ENCODE data around the gene COX5B.
"Not testable (repeated sequence)": the region's sequence is repeated elsewhere in the genome, so short reads cannot be mapped to it uniquely, and the experiment has no call there.

COX5B gene

GRCh38 chr2:97654791-97655190 lies 8.9 kb downstream of the COX5B start:
- no peak for DNase-seq

GRCh38 chr2:97656129-97656755 lies 10.4 kb downstream of the COX5B start:
- DNase-seq: no peak

DNA sequence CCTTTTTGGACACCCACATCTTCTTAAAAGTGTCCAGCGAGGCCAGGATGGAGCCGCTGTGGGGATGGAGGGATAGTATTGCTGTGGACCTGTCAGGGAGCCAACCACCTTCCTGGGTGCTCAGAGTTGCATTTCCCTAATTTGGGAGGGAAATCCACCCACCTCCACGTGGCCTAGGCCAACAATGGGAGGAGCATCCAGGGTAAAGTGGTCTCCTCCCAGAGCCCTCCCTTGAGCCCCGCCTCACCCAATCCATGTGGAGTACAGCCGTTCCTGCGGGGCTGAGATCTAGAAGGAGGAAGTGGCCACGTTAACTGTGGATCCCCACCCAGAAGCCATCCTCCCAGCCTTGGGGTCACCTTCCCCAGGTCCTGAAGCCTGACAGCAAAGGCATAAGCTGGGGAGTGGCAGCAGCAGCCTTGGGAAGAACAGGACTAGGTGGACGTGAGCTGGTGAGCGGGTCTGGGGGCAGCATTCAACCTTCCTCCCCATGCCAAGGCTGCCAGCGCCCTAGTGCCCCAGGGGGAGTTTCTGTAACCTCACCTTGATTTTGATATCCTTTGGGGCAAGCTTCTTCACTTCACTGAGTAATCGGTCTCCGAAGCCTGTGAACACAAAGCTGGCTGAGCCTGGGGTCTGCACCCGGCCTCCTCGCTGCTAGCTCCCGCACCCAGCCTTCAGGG lies 11.2 kb downstream of the COX5B start:
- no peak for DNase-seq

DNA sequence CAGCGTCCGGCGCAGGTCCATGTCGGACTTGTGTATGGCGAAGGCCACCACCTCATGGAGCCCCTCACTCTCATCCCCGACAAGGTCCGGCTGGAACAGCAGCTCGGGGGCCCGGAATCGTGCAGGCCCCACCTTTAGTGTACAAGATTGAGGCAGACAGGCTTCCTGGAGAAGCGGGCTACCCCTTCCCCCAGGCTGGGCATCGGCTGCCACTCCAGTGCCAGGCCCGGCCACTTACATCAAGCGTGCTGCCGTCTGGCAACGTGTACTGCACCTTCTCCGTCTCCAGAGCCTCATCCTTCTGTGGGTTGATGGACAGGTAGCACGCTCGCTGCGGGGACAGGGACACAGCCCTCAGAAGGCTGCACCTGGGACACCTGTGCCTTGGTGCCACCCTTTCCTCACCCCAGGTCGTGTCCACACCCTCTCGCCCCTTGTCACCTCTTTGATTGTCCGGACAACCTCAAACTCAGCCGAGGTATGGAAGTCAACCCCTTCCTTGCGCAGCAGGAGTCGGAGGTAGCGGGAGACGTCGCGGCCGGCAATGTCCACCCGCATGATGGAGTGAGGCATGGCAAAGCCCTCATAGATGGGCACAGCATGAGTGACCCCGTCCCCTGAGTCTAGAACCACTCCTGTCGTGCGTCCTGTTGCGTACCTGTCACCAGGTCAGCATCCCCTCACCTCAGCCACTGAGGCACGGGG lies 12.3 kb downstream of the COX5B start:
- DNase-seq: no peak

GRCh38 chr2:97658691-97659157 lies 12.9 kb downstream of the COX5B start:
- DNase-seq: no peak

- DNase-seq: no peak
Observed at GRCh38 chr2:97659256-97660043, 13.6 kb downstream of the COX5B start.

DNA sequence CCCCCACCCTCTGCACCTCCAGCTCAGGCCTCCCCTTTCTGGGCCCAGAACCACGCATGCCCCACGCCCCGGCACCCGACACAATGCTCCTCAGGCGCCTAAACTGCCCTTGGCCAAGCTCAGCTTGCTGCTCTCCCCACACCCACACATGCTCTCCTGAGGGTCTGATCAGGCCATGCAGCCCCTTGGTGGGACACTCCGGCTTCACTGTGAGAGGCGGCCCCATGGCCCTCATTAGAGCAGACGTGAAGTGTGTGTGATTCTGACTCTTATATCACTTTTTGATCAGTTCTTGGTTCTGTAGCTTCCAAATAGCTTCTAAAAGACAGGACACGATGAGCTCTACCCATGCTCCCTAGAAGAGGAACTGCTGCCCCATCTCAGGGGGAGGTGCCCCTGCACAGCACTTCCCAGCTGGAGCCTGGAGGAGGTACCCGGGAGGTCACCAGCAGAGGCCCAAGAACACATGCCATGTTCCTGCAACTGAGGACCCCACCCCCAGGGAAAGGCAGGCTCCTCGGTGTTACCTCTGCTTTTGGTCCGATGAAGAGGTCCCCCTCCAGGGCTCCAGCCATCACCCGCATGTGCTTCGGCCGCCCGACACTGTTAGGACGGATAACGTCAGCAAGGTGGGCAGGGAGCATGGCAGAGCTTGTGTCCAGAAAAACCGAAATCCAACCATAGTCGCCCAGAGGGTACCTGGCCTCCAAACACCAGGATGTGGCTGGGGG lies 14.3 kb downstream of the COX5B start:
- DNase-seq: no peak

DNA sequence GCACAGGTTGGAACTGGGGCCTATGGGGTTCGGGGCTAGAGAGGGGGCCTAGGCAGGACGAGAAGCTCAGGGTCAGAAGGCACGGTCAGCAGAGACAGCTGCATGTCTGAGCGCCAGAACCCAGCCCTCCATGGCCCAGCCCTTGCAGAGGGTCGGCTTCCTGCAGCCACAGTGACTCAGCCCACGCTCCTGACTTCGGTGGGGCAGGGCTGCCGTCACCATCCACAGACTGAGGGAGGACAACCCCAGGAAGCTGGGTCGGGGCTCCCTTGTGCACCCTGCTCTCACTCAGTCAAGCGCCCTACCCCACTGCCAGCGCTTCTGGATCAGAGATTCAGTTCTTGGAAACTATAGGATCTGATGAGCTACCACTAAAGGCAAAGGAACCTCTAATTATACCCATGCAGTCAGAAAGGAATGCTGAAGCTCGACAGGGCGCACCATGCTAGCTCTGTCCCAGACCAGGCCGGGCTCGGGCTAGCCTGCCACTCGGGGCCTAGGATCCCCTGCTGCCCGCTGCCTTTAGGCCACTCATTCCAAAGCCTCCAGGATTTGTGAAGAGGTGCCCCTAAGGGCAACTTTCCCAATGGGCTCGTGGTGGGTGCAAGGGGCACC lies 15.0 kb downstream of the COX5B start:
- no peak for DNase-seq

- DNase-seq: no peak
Observed at GRCh38 chr2:97661927-97662326, 16.1 kb downstream of the COX5B start.

GRCh38 chr2:97662386-97662894 lies 16.6 kb downstream of the COX5B start:
- DNase-seq: no peak

DNA sequence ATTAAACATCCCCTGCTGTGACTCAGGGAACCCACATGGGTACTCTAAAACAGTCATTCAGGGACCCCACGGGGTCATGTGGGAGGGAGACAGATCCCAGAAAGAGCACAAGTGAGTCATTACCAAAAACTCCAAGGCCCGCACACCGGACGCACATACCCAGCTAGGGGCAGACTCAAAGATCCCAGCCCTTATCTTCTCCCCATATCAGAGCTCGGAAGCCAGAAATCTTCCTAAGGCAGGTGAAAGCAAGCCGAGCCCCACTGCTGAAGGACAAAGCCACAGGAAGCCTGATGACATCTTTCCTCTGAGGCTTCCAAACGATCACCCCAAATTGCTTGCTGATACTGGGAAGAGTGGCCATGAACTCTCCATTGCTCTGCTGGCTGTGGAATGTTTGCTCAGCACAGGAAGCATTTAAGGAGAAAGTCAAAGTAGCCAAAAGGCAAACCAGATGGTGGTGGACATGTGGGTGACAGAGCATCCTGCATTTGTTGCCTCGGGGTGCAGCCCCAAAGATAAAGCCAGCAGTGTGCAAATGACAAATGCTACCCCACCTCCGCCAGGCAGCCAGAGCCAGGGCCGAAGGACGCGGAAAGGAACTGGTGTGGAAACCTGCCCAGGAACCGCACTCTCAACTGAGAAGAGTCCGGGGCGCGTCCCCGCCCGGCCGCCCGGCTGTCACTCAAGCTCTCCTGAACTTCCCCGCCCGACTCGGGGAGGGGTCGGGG lies 17.2 kb downstream of the COX5B start:
- peak; percentile 67 for DNase-seq

DNA sequence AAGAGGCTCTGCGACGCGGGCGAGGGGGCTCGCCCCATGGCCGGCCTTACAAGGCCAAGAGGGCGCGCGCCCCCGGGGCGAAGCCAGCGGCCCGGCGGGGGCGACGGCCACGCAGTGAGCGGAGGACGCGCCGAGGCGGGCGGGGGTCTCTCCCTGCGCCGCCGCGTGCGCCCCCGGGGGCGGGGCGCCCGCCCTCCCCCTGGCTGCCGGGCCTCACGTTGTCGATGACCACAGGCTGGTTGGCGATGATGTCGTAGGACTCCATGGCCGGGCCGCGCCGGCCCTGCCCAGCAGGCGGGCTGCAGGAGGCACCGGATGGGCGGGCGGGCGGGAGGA lies 17.7 kb downstream of the COX5B start:
- no peak for DNase-seq

DNA sequence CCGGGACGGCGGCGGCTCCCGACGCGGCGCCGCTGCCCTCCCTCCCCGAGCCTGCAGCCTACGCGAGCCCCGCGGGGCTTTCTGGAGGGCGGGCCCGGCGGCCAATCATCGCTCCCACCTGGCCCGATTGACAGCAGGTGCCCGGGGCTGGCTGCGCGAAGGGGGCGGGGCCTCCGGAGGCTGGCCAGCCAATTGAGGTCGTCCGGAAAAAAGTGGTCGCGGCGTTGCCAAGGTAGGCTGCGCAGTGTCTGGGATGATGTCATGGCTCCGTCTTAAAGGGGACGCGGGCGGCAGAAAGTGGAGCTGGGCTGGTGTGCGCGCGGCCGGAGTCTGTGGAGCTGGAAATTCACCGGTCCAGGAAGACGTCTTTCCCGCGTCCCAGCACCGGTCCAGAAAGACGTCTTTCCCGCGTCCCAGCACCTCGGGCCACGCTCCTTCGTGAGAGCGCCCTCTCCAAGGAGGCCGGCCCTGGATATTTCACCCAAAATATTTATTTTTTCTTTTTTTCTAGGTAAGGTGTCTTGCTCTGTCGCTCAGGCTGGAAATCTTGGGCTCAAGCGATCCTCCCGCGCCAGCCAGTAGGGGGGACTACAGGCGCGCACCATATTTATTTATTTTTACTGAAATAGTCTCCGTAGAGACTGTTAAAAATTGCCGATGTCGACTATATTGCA lies 18.2 kb downstream of the COX5B start, which contains the start of gene ACTR1B:
TSS of gene ACTR1B (minus strand) at position 83 of the 674 bp plus-strand sequence. CDS start 154 bp downstream, outside the sequence.
- peak; percentile 99 for DNase-seq

DNA sequence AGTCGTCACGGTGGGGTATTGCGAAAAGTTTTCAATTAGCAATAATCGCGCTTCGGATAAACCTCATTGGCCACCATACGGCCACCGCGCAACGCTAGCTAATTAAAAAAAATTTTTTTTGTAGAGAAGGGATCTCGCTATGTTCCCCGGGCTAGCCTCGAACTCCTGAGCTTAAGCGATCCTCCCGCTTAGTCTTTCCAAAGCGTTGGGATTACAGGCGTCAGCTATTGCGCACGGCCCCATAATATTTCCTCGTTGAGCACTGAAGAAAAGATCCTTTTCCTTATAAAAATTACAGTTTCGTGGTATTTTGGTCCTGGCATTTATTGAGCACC lies 18.7 kb downstream of the COX5B start:
- no peak for DNase-seq

DNA sequence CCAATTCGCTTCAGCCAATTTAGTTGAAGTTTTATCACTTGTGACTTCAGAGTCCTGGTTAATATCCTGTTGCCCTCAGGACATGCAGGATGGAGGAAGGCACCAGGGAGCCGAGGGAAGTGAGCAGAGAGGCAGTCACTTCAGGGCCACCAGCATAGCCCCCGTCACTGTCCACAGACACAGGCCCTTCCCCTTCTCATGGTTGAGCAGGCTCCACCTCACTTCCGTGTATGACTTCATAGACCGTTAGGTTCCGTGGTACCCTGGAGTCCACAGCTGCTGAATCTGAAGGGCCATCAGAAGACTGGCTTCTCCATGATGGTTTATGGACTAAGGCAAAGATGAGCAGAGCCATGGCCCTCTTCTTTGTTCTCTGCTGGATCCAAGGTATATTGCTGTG lies 23.6 kb downstream of the COX5B start, which contains the start of gene C2orf92:
TSS of gene C2orf92 (plus strand) at position 266 of the 400 bp plus-strand sequence. CDS start at position 342, 76 bp downstream.
- no peak for DNase-seq

DNA sequence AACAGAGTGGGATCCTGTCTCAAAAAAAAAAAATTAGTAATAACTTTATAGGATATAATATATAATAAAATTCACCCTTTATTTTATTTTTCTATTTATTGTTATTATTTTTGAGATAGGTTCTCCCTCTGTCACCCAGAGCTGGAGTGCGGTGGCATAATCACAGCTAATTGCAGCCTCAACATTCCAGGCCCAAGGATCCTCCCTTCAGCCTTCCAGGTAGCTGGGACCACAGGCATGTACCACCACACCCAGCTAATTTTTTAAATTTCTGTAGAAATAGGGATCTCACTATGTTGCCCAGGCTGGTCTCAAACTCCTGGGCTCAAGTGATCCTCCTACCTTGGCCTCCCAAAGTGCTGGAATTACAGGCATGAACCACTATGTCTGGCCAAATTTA lies 24.6 kb downstream of the COX5B start:
- no peak for DNase-seq

DNA sequence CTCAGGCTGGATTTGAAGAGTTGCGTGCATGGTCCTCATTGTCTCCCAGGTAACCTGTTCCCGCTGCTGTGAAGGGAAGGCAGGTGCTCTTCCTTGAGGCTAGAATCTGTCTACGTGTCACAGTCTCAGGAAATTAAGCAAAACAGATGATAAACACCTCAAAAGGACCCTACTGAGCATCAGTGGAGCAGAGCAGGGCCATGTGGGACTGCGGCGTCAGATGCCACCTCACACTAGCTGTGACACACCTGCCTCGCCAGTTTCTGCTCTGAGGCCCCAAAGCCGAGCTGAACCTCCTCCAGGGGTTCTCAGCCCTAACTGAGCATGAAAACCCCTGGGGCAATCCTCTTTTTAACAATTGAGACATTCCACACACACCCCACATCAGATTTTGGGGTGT lies 25.7 kb downstream of the COX5B start:
- DNase-seq: no peak

GRCh38 chr2:97672606-97673140 lies 26.8 kb downstream of the COX5B start:
- not testable (repeated sequence) for DNase-seq

DNA sequence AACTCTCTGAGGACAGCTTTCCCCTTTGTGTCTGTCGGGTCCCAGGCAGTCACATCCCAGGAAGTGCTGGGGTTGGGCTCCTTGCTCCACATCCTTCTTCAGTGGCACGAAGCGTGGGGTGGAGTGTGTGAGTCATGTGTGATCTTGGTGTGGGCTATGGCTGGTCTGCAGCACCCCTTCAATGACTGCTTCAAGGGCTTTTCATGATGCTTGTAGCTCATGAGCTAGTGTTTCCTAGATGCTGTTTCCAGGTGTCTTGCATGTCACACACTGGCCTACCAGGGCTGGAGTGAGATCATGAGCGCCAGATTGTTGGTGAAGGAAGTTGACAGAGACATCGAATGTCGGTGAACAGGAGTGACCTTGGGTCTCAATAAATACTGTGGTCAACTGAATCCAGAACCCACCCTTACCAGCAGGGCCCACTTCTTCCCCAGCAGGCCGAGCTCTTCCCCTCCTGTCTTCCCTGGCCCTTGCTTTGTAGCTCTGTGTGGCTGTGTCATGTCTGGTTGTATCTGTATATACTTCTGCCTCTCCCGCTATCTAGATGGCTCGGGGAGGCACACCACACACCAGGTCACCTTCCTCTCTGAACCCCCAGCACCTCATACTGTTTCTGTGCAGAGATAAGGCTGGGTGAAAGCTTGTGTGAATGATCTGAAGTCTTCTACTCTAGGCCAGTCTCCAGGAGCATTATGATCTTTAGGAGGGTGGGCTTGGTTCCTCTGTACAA lies 27.5 kb downstream of the COX5B start:
- no peak for DNase-seq

DNA sequence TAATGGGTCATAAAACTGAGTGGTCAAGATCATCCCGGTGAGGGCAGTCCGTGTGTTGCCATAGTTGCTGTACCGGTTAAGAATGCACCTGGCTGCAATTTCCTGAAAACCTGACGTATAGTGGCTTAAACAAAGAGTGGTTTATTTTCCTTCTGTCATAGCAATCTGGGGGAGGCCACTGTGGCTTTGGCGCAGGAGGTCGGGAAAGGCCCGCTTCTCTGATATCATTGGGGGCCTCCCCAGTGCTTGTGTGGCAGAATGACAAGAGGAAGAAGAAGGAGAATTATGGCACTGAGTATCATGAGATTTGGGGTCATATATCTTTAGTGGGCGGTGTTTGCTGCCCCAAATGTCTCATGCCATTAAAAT lies 28.0 kb downstream of the COX5B start:
- DNase-seq: no peak

Measured in CD4-positive, alpha-beta T cell treated with Interleukin-12 subunit alpha and Interleukin-12 subunit beta, for 1 hour (primary cell).